ENCODE results near the gene NCK1.

The NCK1 gene

DNA sequence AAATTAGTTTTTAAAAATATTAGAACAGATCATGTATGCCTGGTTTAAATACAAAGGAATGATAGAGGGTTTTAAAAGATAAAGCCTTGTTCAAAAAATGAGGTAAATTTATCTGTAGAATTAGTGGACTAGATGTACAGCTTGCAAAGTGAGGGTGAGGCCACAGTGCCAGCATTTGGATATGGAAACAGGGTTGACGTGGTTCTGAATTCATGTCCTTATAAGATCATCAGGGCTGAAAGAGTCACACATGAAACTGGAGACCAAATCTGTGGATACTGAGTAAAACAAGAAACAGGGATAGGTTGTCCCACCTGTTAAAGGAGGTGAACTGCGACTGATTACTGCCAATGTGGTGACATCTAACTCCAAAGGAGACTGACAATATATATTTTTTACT, 46.3 kb downstream of the NCK1 start:
- DNase-seq: no peak

DNA sequence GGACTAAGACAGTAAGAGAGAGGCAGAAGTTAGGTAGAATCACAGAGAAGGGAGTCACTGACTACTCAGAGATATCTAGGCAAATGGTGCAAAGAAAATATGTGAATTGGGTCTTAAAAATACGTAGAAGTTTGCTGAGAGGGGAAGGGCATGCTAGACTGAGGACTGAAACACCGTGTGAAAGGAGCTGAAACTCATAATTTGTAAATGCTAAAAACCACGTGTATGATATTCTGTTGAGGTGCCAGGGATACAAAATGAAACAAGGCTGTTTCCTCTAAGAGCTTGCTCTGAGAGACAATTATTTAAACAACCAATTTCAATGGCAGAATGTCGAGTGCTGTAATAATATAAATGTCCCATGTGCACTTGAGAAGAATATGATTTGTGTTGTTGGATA, 47.2 kb downstream of the NCK1 start:
- no peak for DNase-seq

DNA sequence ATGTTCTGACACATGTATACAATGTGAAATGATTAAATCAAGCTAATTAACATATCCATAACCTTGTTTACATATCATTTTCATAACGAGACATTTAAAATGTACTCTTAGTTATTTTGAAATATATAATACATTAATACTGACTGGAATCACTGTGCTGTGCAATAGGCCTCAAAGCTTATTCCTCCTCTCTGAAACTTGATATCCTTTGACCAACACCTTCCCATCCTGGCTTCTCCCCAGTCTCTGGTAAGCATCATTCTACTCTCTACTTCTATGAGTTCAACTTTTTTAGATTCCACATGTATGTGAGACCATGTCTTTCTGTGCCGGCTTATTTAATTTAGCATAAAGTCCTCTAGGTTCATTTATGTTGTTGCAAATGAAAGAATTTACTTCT, 48.7 kb downstream of the NCK1 start:
- no peak for DNase-seq

DNA sequence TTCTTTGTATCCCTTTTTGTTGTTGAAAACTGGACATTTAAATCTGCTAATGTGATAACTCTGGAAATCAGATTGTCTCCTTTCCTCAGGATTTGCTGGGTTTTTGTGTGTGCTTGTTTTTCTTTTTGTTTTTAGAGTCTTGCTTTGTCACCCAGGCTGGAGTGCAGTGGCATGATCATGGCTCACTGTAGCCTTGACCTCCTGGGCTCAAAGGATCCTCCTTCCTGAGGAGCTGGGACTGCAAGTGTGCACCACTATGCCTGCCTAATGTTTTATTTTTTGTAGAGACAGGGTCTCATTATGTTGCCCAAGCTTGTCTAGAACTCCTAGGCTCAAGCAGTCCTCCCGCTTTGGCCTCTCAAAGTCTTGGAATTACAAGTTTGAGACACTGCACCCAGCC, 51.2 kb downstream of the NCK1 start:
- no peak for DNase-seq

DNA sequence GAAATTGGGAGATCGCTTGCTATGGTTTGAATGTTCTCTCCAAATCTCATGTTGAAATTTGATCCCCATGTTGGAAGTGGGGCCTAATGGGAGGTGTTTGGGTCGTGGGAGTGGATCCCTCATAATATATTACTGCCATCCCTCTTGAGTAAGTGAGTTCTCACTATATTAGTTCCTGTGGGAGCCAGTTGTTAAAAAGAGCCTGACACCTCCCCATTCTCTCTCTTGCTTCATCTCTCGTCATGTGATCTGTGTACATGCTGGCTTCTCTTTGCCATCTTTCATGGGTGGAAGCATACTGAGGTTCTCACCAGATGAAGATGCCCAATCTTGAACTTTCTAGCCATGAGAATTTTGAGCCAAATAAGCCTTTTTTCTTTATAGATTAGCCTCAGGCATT, 52.7 kb downstream of the NCK1 start:
- DNase-seq: peak; percentile 34 to 43

DNA sequence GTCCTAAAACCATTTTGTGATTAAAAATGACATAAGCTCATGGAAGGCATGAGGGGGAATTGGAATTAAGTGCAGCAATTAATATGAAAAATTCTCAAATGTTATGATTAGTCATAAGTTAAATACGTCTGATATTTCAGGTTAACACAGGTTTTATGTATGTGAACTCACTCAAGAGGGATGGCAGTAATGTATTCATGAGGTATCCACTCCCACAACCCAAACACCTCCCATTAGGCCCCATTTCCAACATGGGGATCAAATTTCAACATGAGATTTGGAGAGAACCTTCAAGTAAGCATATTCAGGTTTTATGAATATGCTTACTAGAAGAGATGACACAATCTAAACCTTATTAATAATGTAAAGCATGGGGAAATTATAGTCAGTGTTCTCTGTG, 54.2 kb downstream of the NCK1 start:
- DNase-seq: no peak

DNA sequence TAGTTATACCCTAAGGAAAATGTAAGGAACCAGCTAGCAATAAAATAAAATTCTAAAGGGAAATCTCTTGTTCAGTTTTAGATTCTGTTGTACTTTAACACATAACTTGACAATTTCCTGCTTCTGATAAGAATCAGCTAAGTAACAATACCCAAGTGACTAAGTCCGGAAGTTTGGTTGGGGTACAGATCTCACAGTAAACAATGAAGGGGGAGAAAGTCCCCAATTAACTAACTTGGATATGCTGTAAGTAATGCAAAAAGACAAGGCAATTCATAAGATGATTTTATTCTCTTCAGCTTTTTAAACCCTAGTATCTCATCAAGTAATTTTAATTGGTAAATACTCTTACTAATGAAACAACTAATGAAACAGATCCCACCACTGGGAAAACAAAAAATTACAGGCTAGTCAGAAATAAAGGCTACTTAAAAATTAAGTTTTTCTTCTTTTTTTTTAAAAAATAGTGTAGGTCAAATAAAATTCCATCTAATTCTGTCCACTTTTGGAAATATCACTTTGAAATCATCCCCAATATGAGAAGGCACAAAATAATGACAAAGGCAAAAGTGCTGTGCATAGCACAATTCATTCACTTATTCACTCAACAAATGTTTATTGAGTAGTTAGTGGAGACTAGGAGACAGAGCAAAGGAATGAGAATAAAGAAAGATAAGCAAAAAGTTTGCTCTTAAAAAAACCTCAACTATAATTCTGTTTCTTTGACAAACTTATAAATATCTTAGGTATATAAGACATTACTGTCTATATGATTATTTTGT, 58.0 kb downstream of the NCK1 start:
- no peak for DNase-seq

DNA sequence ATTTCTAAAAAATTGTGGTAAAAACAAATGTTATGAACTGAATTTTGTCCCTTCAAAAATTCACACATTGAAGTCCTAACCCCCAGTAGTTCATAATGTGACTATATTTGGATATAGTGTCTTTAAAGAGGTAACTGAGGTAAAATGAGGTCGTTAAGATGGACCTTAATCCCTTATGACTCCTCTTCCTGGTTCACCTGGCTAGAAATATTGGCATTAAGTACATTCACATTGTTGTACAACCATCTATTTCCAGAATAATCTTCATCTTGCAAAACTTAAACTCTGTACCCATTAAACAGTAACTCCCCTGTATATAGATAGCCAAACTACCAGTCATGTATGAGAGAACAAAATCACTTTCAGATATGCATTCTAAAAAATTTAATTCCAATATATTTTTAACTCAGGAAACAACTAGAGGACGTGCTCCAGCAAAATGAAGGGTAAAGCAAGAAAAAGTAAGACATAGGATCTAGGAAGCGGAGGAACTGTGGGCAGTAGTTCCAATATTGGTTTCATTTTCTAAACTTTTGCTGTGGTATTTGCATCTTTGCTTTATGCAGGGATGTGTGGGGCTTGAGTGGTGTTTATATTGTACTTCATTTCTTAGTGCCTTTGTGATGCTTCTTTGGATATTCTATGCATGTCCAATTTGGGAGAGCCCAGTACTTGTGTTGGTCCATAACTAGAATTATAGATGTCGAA, 59.0 kb downstream of the NCK1 start:
- DNase-seq: no peak

DNA sequence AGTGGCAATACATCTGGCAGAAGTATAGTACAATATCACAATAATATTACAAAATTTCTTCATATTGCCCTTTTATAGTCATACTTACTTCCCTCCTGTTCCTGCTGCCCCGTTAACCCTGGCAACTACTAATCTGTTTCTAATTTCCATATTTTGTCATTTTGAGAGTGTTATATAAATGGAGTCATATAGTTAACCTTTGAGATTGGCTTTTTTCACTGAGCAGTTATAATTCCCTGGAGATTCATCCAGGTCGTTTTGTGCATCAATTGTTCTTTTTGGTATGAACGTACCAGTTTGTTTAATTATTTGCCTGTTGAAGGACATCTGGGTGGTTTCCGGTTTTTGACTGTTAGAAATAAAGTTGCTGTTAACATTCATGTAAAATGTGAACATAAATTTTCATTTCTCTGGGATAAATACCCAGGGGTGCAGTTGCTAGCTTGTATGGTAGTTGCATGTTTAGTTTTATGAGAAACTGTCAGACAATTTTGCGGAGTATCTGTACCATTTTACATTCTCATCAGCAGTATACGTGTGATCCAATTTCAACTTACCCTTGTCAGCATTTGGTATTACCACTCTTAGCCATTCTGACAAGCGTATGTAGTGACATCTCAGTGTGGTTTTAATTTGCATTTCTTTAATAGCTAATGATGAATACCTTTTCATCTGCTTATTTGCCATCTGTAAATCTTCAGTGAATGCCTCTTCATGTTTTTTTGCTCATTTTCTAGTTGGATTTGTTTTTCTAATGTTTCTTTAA, 63.6 kb downstream of the NCK1 start:
- peak; percentile 5 to 75 for DNase-seq

DNA sequence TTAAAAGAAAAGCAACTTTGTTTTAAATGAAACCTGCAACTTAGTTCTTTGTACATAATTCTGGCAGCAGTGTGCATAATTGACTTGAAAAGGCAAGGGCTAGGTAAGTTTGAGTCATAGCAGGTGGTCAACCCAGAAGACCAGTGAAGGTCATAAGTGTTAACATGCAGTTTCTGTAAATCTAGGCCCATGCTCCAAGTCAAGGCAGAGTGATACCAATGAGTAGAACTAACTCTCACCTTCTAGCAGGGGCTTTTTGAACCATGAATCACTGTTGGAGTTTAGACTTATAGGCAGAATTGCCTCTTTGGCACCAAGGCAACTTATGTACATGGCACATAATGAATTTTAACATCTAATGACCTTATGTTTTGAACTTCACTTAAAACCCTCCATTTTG, 66.2 kb downstream of the NCK1 start:
- DNase-seq: no peak

DNA sequence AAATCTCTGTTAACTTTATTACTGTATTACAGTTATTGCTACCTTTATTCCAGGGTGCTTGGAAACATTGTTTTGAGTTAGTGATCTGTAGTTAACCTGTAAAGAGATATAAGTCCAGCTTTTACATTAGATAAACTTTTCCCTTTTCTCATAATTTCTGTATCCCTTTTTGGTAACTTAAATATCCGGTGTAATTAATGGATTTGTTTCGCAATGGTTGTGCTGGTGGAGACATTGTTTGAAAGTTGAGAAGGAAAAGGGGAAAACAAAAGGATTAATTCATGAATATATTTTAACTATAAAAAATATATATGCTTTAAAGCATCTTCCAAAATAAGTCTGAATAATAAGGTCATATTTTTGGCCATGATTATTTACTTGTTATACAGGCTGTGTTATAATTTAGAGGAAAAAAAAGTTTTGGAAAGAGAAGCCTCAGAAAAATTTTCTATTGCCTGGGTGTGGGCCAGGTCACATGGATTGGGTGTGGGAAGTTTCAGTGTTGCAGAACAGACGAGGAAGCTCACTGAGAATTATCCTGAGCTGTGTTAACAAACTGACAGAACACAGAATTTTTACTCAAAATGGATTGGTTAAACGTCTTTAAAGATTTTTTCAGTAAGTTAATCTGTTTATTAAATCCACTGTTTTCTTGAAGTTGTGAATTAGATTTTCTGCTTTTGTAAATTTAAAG, 68.1 kb downstream of the NCK1 start:
- DNase-seq: peak; percentile 78 to 81

DNA sequence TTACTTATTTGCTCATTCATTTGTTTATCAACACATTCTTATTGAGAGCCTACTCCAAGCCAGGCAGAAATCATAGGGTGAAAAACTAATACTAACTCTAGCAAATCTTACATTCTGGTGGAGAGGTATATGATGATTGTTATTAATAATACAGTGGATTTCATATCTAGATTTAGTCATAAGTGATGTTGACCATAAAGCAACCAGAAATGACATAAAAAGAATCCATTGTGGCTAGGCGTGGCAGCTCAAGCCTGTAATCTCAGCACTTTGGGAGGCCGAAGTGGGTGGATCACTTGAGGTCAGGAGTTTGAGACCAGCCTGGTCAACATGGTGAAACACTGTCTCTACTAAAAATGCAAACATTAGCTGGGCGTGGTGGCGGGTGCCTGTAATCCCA, 69.6 kb downstream of the NCK1 start:
- DNase-seq: peak; percentile 61 to 63

DNA sequence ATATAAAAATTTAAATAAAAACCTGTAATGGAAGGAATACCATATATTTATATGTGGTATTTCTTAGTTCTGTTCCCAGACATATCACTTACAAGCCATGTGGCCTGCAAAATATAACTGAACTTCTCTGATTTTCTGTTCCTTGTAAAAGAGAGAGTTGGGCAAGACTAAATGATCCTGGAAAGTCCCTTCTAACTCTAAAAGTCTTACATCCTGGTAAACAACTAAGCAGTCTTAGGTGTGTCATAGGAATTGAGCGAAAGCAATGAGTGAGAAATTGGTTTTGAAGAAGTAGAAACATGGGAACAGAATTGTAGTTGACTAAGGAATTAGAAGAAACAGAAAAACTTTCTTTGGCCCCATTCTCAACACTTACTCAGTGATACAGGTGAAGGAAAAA, 70.5 kb downstream of the NCK1 start:
- peak; percentile 70 to 72 for DNase-seq

DNA sequence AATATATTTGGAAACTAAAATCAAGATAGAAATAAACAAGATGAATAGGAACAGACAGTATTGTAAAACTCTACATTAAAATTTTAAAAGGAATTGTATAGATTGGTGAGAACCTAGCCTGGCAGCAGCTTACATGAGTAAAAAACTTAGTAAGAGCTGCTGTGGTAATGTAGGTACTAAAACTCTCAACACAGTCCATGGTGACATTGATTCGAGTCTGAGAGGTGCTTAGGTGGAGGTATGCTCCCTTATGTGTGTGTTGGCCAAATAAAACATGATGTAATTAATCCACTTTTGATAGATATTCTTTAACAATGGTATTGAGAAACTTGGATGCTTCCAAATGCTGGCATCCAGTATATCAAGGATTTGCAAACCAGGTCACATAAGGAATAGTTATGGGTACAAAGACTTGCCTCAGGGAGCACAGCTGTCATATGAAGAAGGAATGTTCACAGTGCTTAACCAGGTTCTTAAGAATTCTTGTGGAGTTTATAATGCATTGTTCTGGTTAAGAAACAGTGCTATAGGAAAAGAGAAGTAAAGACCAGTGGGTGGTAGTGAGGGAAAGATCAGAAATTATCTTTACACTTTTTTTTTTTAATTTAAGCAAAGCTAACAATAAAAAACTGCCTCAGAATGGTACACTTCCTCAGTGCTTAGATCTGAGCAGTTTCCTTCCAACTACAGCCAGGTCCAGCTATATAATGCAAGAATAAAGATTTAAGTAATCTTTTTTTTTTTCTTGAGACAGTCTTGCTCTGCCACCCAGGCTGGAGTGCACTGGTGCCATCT, 71.2 kb downstream of the NCK1 start:
- peak; percentile 8 to 53 for DNase-seq

DNA sequence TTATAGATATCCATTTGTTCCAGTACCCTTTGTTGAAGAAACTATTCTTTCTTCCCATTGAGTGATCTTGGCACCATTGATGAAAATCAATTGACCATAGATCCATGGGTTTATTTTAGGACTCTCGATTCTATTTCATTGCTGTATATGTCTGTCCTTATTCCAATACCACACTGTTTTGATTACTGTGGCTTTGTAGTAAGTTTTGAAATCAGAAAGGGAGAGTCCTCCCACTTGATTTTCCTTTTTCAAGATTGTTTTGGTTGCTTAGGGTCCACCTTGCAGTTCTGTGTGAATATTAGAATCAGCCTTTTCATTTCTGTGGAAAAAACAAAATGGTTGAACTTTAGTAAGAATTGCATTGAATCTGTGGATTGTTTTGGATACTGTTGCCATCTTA, 75.2 kb downstream of the NCK1 start:
- no peak for DNase-seq

DNA sequence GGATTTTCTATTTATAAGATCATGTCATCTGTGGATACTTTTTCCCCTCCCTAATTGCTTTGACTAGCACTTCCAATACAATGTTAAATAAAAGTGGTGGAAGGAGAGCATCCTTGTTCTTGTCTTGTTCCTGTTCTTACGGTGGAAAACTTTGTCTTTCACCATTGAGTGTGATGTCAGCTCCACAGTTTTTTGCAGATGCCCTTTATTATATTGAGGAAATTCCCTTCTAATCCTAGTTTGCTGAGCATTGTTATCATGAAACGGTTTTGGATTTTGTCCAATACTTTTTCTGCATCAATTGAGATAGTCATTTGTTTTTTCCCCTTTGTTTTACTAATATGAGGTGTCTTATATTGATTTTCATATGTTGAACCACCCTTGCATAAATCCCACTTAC, 75.8 kb downstream of the NCK1 start:
- peak; percentile 25 to 47 for DNase-seq

DNA sequence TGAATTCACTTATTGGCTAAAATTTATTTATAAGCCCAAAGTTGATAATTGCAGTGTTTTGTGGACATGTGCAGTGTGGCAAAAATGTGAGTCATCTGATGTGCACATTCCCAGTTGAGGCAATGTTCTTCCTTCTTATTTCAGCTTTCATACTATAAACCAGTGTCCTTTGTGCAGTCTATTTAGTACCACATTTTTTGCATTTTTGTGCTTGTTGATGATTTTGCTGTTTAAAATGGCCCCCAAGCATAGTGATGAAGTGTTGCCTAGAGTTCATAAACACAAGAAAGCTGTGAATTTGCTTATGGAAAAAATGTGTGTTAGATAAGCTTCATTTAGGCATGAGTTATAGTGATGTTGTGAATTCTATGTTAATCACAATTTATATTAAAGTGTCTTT, 76.3 kb downstream of the NCK1 start:
- peak; percentile 54 to 61 for DNase-seq

DNA sequence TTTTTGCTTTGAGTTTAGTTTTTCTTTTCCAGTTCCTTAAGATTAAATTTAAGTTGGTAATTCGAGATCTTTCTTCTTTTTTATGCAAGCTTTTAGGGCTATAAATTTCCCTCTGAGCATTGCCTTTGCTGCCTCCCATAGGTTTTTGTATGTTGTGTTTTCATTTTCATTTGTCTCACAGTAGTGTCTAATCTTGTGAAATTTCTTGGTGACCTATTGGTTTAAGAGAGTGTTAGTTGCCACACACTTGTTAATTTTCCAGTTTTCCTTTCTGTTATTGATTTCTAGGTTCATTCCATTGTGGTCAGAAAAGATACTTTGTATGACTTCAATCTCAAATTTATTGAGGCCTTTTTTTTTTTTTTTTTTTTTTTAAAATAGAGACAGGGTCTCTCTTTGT, 77.5 kb downstream of the NCK1 start:
- no peak for DNase-seq

DNA sequence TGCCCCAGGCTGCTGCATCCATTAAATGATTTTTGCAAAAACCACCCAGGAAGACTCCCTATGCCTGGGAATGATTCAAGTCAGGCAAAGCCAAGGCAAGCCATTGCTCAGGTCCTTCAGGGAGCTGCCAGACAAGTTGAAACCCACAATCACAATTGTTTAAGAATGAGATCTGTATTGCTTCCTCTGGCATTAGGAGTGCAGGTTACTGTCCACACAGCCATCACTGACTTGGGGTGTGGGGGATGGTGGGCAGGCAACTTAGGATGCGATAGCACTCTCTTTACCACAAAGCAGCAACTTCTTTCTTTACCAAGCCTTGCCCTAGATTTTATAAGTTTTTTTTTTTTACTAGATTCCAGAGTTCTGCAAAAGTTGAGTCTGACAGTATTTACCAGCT, 80.8 kb downstream of the NCK1 start:
- no peak for DNase-seq

DNA sequence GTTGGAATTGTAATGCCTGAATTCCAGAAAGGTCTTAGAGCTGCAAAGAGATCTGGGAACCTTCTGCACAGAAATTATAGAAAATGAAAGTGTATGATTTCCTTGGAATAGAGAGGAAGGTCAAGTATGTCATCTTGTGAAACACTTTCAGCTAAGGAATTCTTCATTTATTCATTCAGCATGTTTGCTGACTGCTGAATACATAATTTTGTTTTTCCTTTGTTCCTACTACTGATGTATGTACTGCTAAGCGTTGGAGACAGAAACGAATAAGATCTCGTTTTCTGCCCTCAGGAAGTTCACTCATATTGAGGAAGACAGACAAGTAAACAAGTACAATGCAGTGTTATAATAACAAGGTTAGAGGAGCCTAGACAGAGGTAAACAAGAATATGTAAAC, 81.4 kb downstream of the NCK1 start:
- DNase-seq: no peak

DNA sequence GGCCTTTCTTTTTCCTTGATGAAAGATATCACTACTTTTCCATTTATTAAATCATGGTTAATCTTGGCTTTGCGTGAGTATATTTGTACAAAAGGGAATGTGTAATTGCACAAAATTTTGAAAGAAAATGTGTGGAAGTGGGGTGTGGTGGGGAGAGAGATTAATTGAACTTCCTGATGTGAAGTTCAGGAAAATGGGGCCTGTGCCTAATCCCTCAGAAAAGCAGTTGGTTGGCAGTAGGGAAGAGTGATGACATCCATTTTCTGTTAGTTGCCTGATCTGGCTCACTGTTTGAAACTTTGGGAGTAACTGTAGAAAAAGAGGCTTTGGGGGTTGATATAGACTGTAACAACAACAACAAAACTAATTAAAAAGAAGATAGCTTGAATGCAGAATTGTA, 85.0 kb downstream of the NCK1 start:
- no peak for DNase-seq

DNA sequence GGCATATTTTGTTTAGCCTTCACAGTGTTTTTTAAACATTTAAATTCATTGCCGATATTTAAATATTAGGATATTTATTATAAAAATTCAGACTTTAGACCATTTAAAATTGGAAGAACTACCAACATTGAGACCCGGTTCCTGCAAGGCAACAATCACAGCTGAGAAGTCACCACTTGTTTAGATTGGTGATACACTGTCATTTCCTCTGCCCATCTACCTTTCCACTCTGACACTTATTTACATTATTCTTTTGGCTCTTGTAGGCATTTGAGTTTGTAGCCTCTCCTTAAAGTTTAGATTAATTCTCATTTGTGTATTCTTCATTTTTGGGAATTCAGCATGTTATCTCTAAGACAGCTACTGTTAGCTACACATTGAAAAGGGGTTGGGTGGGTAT, 85.5 kb downstream of the NCK1 start:
- no peak for DNase-seq
